Calu3 (cell line): ENCODE measurements around the gene CCT7. TPM values are rescaled to one million over a fixed set of nuclear protein-coding genes. Genes with fewer than 3 reads are reported as not detected.

Source experiments
- BruUV-seq: library from RNA; stranded (reverse); fragments of 400-500 nt; replicated peaks from 2 replicates; lab custom pipeline; 2021; lab: Mats Ljungman, UMichigan
- CTCF ChIA-PET: fragments of 300-600 bp; sonication (Branson Sonifier 250); formaldehyde crosslinking; loops from one replicate; lab custom pipeline; 2022; ENCODE audit warnings: antibody characterized with exemption; lab: Charles Lee
- DNase-seq: peaks from one replicate; pipeline ENCODE4 v3.0.0; 2022
- H3K27ac Mint-ChIP-seq: one replicate; pipeline ENCODE4 v1.8.0; 2022; ENCODE audit warnings: mixed read lengths; ENCODE audit not compliant: unreplicated experiment
- H3K27me3 Mint-ChIP-seq: one replicate; pipeline ENCODE4 v1.8.0; 2022; ENCODE audit warnings: mixed read lengths; ENCODE audit not compliant: unreplicated experiment
- H3K36me3 Mint-ChIP-seq: one replicate; pipeline ENCODE4 v1.8.0; 2022; ENCODE audit warnings: mild to moderate bottlenecking, moderate library complexity, mixed read lengths; ENCODE audit not compliant: insufficient read depth, unreplicated experiment
- H3K4me1 Mint-ChIP-seq: one replicate; pipeline ENCODE4 v1.8.0; 2022; ENCODE audit warnings: mild to moderate bottlenecking, low read depth, mixed read lengths; ENCODE audit not compliant: unreplicated experiment
- H3K4me3 Mint-ChIP-seq: one replicate; pipeline ENCODE4 v1.8.0; 2022; ENCODE audit warnings: mild to moderate bottlenecking, low read depth, moderate library complexity, mixed read lengths; ENCODE audit not compliant: unreplicated experiment
- H3K9me3 Mint-ChIP-seq: one replicate; pipeline ENCODE4 v1.8.0; 2022; ENCODE audit warnings: low read depth, mixed read lengths; ENCODE audit not compliant: unreplicated experiment
- CTCF ChIP-seq: fragments of 200-600 bp; IDR thresholded peaks from one replicate; pipeline ENCODE4 v1.8.0; 2022; ENCODE audit warnings: antibody characterized with exemption; ENCODE audit not compliant: unreplicated experiment
- intact Hi-C: fragments of 100-400 bp; cut with micrococcal nuclease; formaldehyde crosslinking; loops from one replicate; pipeline ENCODE4 v1.10.0; 2022; ENCODE audit not compliant: unreplicated experiment
- total RNA-seq: library from RNA; stranded (reverse); gene quantifications from 2 replicates; pipeline ENCODE4 v1.2.3, GENCODE V29; 2022

The CCT7 gene
- total RNA-seq, 1 experiment from 2014 or later, result 403 TPM

GRCh38 chr2:73291461-73292315, 57.6 kb downstream of the CCT7 start:
- Mint-ChIP-seq H3K4me3 (peak overlapping the region; percentile 44), H3K27me3 (peaks cover 87% of the 10 kb centered on the region), H3K9me3 (no peaks in the 10 kb centered on the region), H3K4me1 (peaks cover 8% of the 10 kb centered on the region), H3K36me3 (peaks cover 18% of the 10 kb centered on the region), H3K27ac (peak overlapping the region; percentile 37)
- CTCF ChIA-PET, result no interaction called here
- DNase-seq, result no peak
- no TSS peak for BruUV-seq
- TF ChIP-seq CTCF, result no peak
- intact Hi-C loops, result loop anchor here (2.0 kb wide), 1 partner anchor 51 kb away; no protein-coding TSS in a partner anchor

GRCh38 chr2:73292316-73292905, 58.3 kb downstream of the CCT7 start:
- TF ChIP-seq CTCF, result no peak
- Mint-ChIP-seq H3K36me3 (peaks cover 18% of the 10 kb centered on the region), H3K4me1 (peaks cover 8% of the 10 kb centered on the region), H3K27me3 (peaks cover 87% of the 10 kb centered on the region), H3K27ac (no peak overlapping the region), H3K4me3 (peak overlapping the region; percentile 74), H3K9me3 (no peaks in the 10 kb centered on the region)
- DNase-seq, result no peak
- CTCF ChIA-PET, result interaction anchor here (1.5 kb wide), 1 partner anchor 68 kb away, joined by 4 read pairs; no protein-coding TSS in a partner anchor
- intact Hi-C loops, result no loop called here
- TSS peak; percentile 67 for BruUV-seq

DNA sequence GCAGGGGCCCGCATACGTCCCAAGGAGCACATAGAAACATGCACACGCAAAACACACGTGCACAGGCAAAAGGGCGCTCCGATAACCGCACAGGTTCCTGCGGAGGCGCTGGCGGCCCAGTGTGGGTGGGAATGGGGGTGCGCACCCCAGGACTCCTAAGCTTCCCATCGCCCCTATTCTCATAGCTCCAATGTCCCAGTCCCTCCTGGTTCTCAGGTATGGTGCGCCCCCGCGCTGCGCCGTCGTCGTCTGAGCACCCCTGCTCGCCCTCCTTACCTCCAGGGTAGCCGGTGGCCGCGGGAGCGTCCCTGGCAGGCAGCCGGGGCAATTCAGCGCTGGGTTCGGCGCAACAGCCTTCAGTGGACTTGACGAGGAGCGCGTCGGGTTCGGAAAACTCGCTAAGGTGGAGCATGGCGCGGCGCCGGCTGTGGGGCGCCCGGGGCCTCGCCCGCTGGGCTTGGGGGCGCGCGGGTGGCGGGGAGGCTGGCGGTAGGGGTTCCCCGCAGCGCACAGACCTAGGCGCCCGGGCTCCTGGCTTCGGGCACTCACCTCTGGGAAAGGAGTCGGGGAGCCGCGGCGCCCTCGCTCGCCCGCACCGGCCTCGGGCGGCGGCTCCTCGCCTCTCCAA, 58.9 kb downstream of the CCT7 start:
- Mint-ChIP-seq H3K27ac (peak overlapping the region; percentile 64), H3K4me1 (peaks cover 8% of the 10 kb centered on the region), H3K9me3 (no peaks in the 10 kb centered on the region), H3K36me3 (peaks cover 18% of the 10 kb centered on the region), H3K27me3 (peaks cover 89% of the 10 kb centered on the region), H3K4me3 (peak overlapping the region; percentile 74)
- DNase-seq, result peak; percentile 4
- CTCF ChIA-PET, result interaction anchor here (0.6 to 1.5 kb wide), 2 partner anchors 67 to 107 kb away, joined by 4 read pairs; no protein-coding TSS in a partner anchor
- no TSS peak for BruUV-seq
- no peak for TF ChIP-seq CTCF
- intact Hi-C loops, result no loop called here

GRCh38 chr2:73293534-73294171, 59.5 kb downstream of the CCT7 start, which contains the start of gene EGR4:
TSS of gene EGR4 (minus strand) at chr2:73293548. CDS start at chr2:73293317, 231 bp downstream.
- peaks cover 8% of the 10 kb centered on the region for H3K4me1 Mint-ChIP-seq
- CTCF ChIA-PET, result interaction anchor here (0.6 to 1.5 kb wide), 3 partner anchors 9 to 106 kb away, joined by 3 to 4 read pairs (median 4); partner anchors contain the start of gene FBXO41
- H3K4me3 Mint-ChIP-seq, result peak within 1 kb of the TSS; percentile 74
- H3K9me3 Mint-ChIP-seq, result no peaks in the 10 kb centered on the region
- TSS peak; percentile 93 for BruUV-seq
- H3K27me3 Mint-ChIP-seq, result peaks cover 84% of the 10 kb centered on the region
- H3K36me3 Mint-ChIP-seq, result peaks cover 18% of the 10 kb centered on the region
- peak within 1 kb of the TSS; percentile 64 for H3K27ac Mint-ChIP-seq
- peak; percentile 91 for DNase-seq
- intact Hi-C loops, result no loop called here
- TF ChIP-seq CTCF, result no peak
